ENCODE data around the gene NTF3.

- TF ChIP-seq, protein P1, sequence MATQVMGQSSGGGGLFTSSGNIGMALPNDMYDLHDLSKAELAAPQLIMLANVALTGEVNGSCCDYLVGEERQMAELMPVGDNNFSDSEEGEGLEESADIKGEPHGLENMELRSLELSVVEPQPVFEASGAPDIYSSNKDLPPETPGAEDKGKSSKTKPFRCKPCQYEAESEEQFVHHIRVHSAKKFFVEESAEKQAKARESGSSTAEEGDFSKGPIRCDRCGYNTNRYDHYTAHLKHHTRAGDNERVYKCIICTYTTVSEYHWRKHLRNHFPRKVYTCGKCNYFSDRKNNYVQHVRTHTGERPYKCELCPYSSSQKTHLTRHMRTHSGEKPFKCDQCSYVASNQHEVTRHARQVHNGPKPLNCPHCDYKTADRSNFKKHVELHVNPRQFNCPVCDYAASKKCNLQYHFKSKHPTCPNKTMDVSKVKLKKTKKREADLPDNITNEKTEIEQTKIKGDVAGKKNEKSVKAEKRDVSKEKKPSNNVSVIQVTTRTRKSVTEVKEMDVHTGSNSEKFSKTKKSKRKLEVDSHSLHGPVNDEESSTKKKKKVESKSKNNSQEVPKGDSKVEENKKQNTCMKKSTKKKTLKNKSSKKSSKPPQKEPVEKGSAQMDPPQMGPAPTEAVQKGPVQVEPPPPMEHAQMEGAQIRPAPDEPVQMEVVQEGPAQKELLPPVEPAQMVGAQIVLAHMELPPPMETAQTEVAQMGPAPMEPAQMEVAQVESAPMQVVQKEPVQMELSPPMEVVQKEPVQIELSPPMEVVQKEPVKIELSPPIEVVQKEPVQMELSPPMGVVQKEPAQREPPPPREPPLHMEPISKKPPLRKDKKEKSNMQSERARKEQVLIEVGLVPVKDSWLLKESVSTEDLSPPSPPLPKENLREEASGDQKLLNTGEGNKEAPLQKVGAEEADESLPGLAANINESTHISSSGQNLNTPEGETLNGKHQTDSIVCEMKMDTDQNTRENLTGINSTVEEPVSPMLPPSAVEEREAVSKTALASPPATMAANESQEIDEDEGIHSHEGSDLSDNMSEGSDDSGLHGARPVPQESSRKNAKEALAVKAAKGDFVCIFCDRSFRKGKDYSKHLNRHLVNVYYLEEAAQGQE (IDR thresholded peaks at IDR 0.05; ENCODE audit: low read depth): no peak
- TF ChIP-seq CTCF (IDR thresholded peaks at IDR 0.05 in 2 of 3, conservative IDR thresholded peaks at IDR 0.05 in 1 of 3; ENCODE audit: borderline replicate concordance in 1 of 3, insufficient read depth in 1 of 3, low read depth in 2 of 3, low read length in 2 of 3) (no peak), POLR2A (IDR thresholded peaks at IDR 0.05; ENCODE audit: borderline replicate concordance, extremely low read depth, insufficient read depth, insufficient read length) (no peak), YY1 (IDR thresholded peaks at IDR 0.05; ENCODE audit: extremely low read depth, insufficient replicate concordance, low read depth, low read length) (no peak), ZNF274 (IDR thresholded peaks at IDR 0.05; ENCODE audit: low read depth, low read length) (no peak), POLR2AphosphoS5 (IDR thresholded peaks at IDR 0.05; ENCODE audit: low read depth, low read length) (no peak)
- TF ChIP-seq, protein P2, sequence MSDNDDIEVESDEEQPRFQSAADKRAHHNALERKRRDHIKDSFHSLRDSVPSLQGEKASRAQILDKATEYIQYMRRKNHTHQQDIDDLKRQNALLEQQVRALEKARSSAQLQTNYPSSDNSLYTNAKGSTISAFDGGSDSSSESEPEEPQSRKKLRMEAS (IDR thresholded peaks at IDR 0.05): no peak
These were observed 77.2 kb downstream of the NTF3 start for GRCh38 chr12:5509102-5509501.
